Measurements from ENCODE around the gene DNAJA4. TPM values are rescaled to one million over a fixed set of nuclear protein-coding genes. Genes with fewer than 3 reads are reported as not detected.

The DNAJA4 gene
- total RNA-seq, 1 donor from 2014 or later, result not detected

- DNase-seq (ENCODE audit: extremely low spot score, unreplicated experiment), result no peak
- peaks cover 25% of the 10 kb centered on the region for H3K27me3 Mint-ChIP-seq (ENCODE audit: unreplicated experiment)
Measured at GRCh38 chr15:78229431-78230406, 34.6 kb upstream of the DNAJA4 start.

GRCh38 chr15:78232951-78233350 is 31.4 kb upstream of the DNAJA4 start:
- no peak overlapping the region for H3K4me3 Mint-ChIP-seq (ENCODE audit: unreplicated experiment)
- TF ChIP-seq, protein P1, sequence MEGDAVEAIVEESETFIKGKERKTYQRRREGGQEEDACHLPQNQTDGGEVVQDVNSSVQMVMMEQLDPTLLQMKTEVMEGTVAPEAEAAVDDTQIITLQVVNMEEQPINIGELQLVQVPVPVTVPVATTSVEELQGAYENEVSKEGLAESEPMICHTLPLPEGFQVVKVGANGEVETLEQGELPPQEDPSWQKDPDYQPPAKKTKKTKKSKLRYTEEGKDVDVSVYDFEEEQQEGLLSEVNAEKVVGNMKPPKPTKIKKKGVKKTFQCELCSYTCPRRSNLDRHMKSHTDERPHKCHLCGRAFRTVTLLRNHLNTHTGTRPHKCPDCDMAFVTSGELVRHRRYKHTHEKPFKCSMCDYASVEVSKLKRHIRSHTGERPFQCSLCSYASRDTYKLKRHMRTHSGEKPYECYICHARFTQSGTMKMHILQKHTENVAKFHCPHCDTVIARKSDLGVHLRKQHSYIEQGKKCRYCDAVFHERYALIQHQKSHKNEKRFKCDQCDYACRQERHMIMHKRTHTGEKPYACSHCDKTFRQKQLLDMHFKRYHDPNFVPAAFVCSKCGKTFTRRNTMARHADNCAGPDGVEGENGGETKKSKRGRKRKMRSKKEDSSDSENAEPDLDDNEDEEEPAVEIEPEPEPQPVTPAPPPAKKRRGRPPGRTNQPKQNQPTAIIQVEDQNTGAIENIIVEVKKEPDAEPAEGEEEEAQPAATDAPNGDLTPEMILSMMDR (IDR thresholded peaks at IDR 0.05), result no peak
- H3K9me3 Mint-ChIP-seq (ENCODE audit: unreplicated experiment), result no peaks in the 10 kb centered on the region
- H3K27me3 Mint-ChIP-seq (ENCODE audit: unreplicated experiment), result peaks cover 29% of the 10 kb centered on the region
- no peak overlapping the region for H3K27ac Mint-ChIP-seq (ENCODE audit: unreplicated experiment)
- H3K4me1 Mint-ChIP-seq (ENCODE audit: unreplicated experiment), result peaks cover 4% of the 10 kb centered on the region
- no peak for DNase-seq (ENCODE audit: extremely low spot score, unreplicated experiment)
- no peaks in the 10 kb centered on the region for H3K36me3 Mint-ChIP-seq (ENCODE audit: unreplicated experiment)

More at GRCh38 chr15:78229431-78230406, 34.6 kb upstream of the DNAJA4 start:
- H3K4me1 Mint-ChIP-seq (ENCODE audit: unreplicated experiment), result peaks cover 2% of the 10 kb centered on the region
- H3K4me3 Mint-ChIP-seq (ENCODE audit: unreplicated experiment), result no peak overlapping the region
- no peak overlapping the region for H3K27ac Mint-ChIP-seq (ENCODE audit: unreplicated experiment)
- H3K36me3 Mint-ChIP-seq (ENCODE audit: unreplicated experiment), result no peaks in the 10 kb centered on the region
- H3K9me3 Mint-ChIP-seq (ENCODE audit: unreplicated experiment), result no peaks in the 10 kb centered on the region
- TF ChIP-seq, protein P1 (IDR thresholded peaks at IDR 0.05), result no peak

DNA sequence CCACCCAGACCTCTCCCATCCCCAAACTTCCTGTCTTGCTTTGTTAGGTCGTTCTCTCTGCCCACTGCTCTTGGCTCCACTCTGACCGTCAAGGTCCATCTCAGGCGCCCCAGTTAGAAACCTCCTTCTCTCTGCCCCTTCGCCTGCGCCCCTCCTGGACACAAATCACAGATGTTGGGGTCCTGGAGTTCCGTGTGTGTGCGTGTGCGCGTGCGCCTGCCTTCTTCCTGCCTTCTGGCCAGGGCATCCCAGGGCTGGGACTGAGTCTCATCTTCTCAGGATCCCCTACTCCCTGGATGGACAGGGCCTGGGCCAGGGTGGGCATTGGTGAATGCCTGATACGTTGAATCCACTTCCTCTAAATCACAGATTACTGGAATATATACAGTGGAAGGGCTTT is 30.9 kb upstream of the DNAJA4 start:
- no peak for DNase-seq (ENCODE audit: extremely low spot score, unreplicated experiment)
- no peaks in the 10 kb centered on the region for H3K36me3 Mint-ChIP-seq (ENCODE audit: unreplicated experiment)
- H3K27me3 Mint-ChIP-seq (ENCODE audit: unreplicated experiment), result peaks cover 27% of the 10 kb centered on the region
- no peaks in the 10 kb centered on the region for H3K9me3 Mint-ChIP-seq (ENCODE audit: unreplicated experiment)
- no peak overlapping the region for H3K27ac Mint-ChIP-seq (ENCODE audit: unreplicated experiment)
- no peak overlapping the region for H3K4me3 Mint-ChIP-seq (ENCODE audit: unreplicated experiment)
- TF ChIP-seq, protein P1 (IDR thresholded peaks at IDR 0.05), result no peak
- peaks cover 4% of the 10 kb centered on the region for H3K4me1 Mint-ChIP-seq (ENCODE audit: unreplicated experiment)

DNA sequence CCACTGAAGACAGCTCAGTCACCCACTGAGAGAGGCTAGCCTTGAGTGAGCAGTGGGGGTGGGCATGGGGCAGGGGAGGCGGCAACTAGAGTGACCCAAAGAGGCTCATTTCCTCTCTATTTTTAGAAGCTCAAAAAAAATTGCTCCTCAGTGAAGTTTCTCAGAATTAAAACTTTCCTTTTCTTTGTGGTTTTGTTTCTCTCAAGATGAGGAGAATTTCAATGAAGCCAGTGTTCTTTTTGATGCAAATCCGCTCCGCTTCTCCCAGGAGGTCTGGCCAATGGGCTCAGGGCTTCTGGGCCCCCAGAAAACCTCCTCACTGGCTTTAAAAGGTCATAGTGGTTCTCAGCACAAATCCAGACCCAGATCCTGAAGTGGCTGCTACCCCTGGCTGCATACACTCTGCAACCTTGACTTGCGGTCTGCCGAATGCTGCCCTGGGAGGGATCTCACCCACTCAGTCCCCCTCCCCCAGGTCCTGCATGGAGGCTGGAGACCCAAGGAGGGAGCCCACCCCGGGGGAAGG is 29.8 kb upstream of the DNAJA4 start, which contains the start of gene ACSBG1:
Gene ACSBG1, minus strand, starts transcription at position 51 of the 526 bp plus-strand sequence. CDS start 64 bp downstream, outside the sequence.
- Mint-ChIP-seq H3K4me1 (ENCODE audit: unreplicated experiment) (peaks cover 4% of the 10 kb centered on the region), H3K36me3 (ENCODE audit: unreplicated experiment) (no peaks in the 10 kb centered on the region), H3K4me3 (ENCODE audit: unreplicated experiment) (no peak within 1 kb of the TSS), H3K27ac (ENCODE audit: unreplicated experiment) (no peak within 1 kb of the TSS), H3K27me3 (ENCODE audit: unreplicated experiment) (peaks cover 27% of the 10 kb centered on the region), H3K9me3 (ENCODE audit: unreplicated experiment) (no peaks in the 10 kb centered on the region)
- DNase-seq (ENCODE audit: extremely low spot score, unreplicated experiment), result no peak
- TF ChIP-seq, protein P1 (IDR thresholded peaks at IDR 0.05), result no peak

GRCh38 chr15:78236491-78236890 is 27.9 kb upstream of the DNAJA4 start:
- no peaks in the 10 kb centered on the region for H3K36me3 Mint-ChIP-seq (ENCODE audit: unreplicated experiment)
- TF ChIP-seq, protein P1 (IDR thresholded peaks at IDR 0.05), result no peak
- no peak overlapping the region for H3K27ac Mint-ChIP-seq (ENCODE audit: unreplicated experiment)
- no peak for DNase-seq (ENCODE audit: extremely low spot score, unreplicated experiment)
- H3K27me3 Mint-ChIP-seq (ENCODE audit: unreplicated experiment), result peaks cover 20% of the 10 kb centered on the region
- H3K4me3 Mint-ChIP-seq (ENCODE audit: unreplicated experiment), result no peak overlapping the region
- H3K9me3 Mint-ChIP-seq (ENCODE audit: unreplicated experiment), result no peaks in the 10 kb centered on the region
- H3K4me1 Mint-ChIP-seq (ENCODE audit: unreplicated experiment), result peaks cover 8% of the 10 kb centered on the region

Measured in osteocyte (in vitro differentiated cells).